SK-MEL-5 (cell line): ENCODE measurements around the gene CCBE1. TPM values are rescaled to one million over a fixed set of nuclear protein-coding genes. Genes with fewer than 3 reads are reported as not detected.
"Not testable (repeated sequence)": the region's sequence is repeated elsewhere in the genome, so short reads cannot be mapped to it uniquely, and the experiment has no call there.

Experiments
- DNase-seq: peaks from one replicate; pipeline ENCODE4 v3.0.0-alpha.2; 2016; ENCODE audit warnings: low read depth, low spot score
- in situ Hi-C: cut with HindIII; loops from 2 replicates; pipeline ENCODE4 v1.10.0; 2016; ENCODE audit warnings: low sequenced_read_pairs, high pct_unique_total_duplicates, low pct_unique_long_range_greater_than_20kb
- polyA plus RNA-seq, 2 experiments: library from polyadenylated mRNA; depleted of rRNA; stranded (reverse); fragments of >200 nt; gene quantifications; 2 replicates each; pipeline ENCODE4 v1.2.3, GENCODE V29; 2015
- total RNA-seq: library from RNA; depleted of rRNA; stranded (reverse); fragments of >200 nt; shearing (Covaris generic); gene quantifications from 2 replicates; pipeline ENCODE4 v1.2.3, GENCODE V29; 2014; rRNA removed

The CCBE1 gene
- total RNA-seq, result 0.29 TPM in 2 replicates
- polyA plus RNA-seq (2015; cell fraction: cytosol; rRNA removed), result 0.23 and 0.54 TPM in 2 replicates
- 0.17 TPM in 1 of 2 replicates, not detected in the other for polyA plus RNA-seq (2015; cell fraction: nucleus; rRNA removed)

- peak; percentile 39 for DNase-seq
- in situ Hi-C loops, result no loop called here
Measured at GRCh38 chr18:59697236-59697932, at the start of gene CCBE1. Gene CCBE1 (minus strand): TSS chr18:59697423.

GRCh38 chr18:59744271-59744721, 47.1 kb upstream of the CCBE1 start:
- DNase-seq, result no peak
- in situ Hi-C loops, result no loop called here

GRCh38 chr18:59743566-59743965, 46.3 kb upstream of the CCBE1 start:
- no peak for DNase-seq
- in situ Hi-C loops, result no loop called here

GRCh38 chr18:59742325-59743111, 45.3 kb upstream of the CCBE1 start:
- in situ Hi-C loops, result no loop called here
- DNase-seq, result no peak

- no peak for DNase-seq
- in situ Hi-C loops, result no loop called here
Measured at GRCh38 chr18:59740141-59740540, 42.9 kb upstream of the CCBE1 start.

GRCh38 chr18:59737776-59738300, 40.6 kb upstream of the CCBE1 start:
- DNase-seq, result no peak
- in situ Hi-C loops, result no loop called here

GRCh38 chr18:59737335-59737734, 40.1 kb upstream of the CCBE1 start:
- in situ Hi-C loops, DNase-seq: not testable (repeated sequence)

- in situ Hi-C loops, result no loop called here
- no peak for DNase-seq
Measured at GRCh38 chr18:59736061-59736460, 38.8 kb upstream of the CCBE1 start.

GRCh38 chr18:59735269-59735860, 38.1 kb upstream of the CCBE1 start:
- in situ Hi-C loops, result no loop called here
- no peak for DNase-seq

- in situ Hi-C loops, result no loop called here
- no peak for DNase-seq
Measured at GRCh38 chr18:59733421-59733820, 36.2 kb upstream of the CCBE1 start.

GRCh38 chr18:59730896-59731295, 33.7 kb upstream of the CCBE1 start:
- in situ Hi-C loops, result no loop called here

GRCh38 chr18:59729781-59730180, 32.6 kb upstream of the CCBE1 start:
- in situ Hi-C loops, result no loop called here
- DNase-seq, result no peak

More at GRCh38 chr18:59730896-59731295, 33.7 kb upstream of the CCBE1 start:
- no peak for DNase-seq

GRCh38 chr18:59728816-59729215, 31.6 kb upstream of the CCBE1 start:
- in situ Hi-C loops, result no loop called here
- no peak for DNase-seq

- no peak for DNase-seq
- in situ Hi-C loops, result no loop called here
Measured at GRCh38 chr18:59725142-59725541, 27.9 kb upstream of the CCBE1 start.

GRCh38 chr18:59724103-59724502, 26.9 kb upstream of the CCBE1 start:
- no peak for DNase-seq
- in situ Hi-C loops, result no loop called here

- no peak for DNase-seq
- in situ Hi-C loops, result no loop called here
Measured at GRCh38 chr18:59721931-59722330, 24.7 kb upstream of the CCBE1 start.

GRCh38 chr18:59721211-59721610, 24.0 kb upstream of the CCBE1 start:
- in situ Hi-C loops, result no loop called here

GRCh38 chr18:59719544-59720181, 22.4 kb upstream of the CCBE1 start:
- DNase-seq, result no peak
- in situ Hi-C loops, result no loop called here

More at GRCh38 chr18:59721211-59721610, 24.0 kb upstream of the CCBE1 start:
- no peak for DNase-seq
